Left hindlimb (tissue), 1 donor: ENCODE data around the gene MYCL.
A peak's percentile ranks its signal among the peaks of the same experiment; 100 is the strongest.
"Not testable (repeated sequence)": the region's sequence is repeated elsewhere in the genome, so short reads cannot be mapped to it uniquely, and the experiment has no call there.

Experiments
- DNase-seq: peaks from one replicate; pipeline ENCODE4 v3.0.0-alpha.2; 2018

MYCL gene

DNA sequence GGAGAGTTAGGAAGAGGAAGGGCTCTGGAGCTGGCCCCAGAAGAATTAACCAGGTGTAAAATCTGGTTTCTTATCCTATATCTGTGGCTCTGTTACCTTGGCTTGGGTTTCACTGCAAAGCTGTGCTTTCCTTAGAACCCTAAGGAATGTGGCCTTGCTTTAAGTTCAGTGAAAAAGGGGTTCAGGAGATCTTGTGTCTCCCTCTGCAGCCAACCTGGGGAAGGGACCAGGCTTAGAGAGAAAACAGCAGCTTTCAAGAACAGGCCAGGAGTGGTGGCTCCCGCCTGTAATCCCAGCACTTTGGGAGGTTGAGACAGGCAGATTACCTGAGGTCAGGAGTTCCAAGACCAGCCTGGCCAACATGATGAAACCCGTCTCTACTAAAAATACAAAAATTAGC lies 16.1 kb upstream of the MYCL start:
- DNase-seq, result no peak

DNA sequence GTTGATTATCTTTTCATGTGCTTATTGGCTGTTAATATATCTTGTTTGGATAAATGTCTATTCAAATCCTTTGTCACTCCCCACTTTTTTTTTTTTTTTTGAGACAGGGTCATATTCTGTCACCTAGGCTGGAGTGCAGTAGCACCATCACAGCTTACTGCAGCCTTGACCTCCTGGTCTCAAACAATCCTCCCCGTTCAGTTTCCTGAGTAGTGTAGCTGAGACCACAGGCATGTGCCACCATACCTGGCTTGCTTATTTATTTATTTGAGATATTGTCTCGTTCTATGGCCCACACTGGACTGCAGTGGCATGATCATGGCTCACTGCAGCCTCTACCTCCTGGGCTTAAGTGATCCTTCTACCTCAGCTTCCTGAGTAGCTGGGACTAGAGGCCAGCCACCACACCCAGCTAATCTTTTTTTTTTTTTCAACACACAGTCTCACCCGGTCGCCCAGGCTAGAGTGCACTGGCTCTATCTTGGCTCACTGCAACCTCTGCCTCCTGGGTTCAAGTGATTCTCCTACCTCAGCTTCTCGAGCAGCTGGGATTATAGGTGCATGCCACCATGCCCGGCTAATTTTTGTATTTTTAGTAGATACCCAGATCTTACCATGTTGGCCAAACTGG lies 13.9 kb upstream of the MYCL start:
- DNase-seq, result no peak

GRCh38 chr1:39913136-39913535 lies 11.4 kb upstream of the MYCL start:
- not testable (repeated sequence) for DNase-seq

DNA sequence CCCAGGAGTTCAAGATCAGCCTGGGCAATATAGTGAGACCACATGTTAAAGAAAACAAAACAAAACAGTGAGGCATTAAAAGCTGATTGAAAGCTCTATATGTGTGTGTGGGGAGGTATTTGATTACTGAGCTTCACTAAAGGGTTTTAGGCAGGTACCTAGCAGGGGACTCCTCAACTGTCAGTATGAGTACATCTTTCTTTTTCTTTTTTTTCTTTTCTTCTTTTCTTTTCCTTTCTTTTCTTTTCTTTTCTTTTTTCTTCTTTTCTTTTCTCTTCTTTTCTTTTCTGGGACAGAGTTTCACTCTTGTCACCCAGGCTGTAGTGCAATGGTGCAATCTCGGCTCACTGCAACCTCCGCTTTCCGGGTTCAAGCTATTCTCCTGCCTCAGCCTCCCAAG lies 8.5 kb upstream of the MYCL start:
- no peak for DNase-seq

DNA sequence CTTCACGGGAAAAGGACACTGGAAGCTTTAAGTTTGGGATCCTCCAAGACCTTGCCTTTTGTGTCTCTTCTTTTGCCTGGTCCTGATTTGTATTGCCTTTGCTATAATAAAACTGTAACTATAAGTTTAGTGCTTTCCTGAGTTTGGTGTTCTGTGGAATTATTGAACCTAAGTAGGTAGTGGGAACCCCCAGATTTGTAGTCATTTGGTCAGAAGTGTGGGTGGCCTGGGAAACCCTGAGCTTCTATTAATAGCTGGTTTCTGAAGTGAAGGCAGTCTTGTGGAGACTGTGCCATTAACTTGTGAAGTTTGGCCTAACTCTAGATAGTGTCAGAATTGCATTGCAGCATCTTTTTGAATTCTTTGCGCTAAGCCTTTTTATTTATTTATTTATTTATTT lies 6.8 kb upstream of the MYCL start:
- no peak for DNase-seq

DNA sequence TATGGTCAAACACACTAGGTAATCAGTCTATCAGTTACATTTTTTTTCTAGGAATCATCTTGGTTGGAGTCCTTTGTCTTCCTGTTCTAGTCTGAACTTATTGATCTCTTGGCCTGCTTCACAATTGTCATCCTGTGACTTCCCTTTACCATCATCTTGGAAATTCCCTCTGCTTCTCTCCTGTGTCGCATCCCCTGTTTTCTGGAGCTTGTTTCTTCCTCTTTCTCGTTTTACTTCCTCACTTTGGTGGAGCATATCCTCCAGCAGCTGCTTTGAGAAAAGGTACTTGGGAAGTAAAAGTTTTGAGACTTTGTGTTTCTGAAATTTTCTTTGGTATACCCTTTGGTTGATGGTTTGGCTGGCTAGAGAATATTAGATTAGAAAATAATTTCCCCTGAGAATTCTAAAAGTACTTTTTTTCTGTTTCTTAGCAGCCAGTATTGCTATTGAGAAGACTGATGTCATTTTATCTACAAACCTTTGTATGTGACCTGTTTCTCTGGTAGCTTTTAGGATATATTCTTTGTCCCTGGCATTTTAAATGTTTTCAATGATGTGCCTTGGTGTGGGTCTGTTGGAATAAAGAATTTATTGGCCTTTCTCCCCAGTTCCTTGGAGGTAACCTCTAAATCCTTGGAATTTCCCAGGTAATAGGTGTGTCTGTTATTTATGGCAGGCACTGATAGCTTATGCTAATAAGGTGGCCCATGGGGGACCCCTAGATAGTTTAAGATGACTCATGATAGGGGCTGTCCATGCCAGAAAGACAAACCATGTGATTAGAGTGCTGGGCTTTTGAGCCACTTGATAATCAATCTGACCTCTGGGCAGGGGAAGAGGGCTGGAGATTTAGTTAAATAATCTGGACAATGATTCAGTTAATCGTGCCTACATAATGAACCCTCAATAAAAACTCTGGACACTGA lies 6.1 kb upstream of the MYCL start:
- no peak for DNase-seq

DNA sequence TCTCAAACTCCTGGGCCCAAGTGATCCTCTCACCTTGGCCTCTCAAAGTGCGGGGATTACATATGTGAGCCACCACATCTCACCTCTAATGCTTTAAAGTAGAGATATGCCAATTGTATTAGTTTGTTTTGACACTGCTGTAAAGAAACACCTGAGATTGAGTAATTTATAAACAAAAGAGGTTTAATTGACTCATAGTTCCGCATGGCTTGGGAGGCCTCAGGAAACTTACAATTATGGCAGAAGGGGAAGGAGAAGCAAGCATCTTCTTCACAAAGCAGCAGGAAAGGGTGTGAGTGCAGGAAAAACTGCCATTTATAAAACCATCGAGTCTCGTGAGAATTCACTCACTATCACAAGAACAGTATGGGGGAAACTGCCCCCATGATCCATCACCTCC lies 3.5 kb upstream of the MYCL start:
- no peak for DNase-seq

- no peak for DNase-seq
Measured at GRCh38 chr1:39902460-39902807, 717 bp upstream of the MYCL start.

DNA sequence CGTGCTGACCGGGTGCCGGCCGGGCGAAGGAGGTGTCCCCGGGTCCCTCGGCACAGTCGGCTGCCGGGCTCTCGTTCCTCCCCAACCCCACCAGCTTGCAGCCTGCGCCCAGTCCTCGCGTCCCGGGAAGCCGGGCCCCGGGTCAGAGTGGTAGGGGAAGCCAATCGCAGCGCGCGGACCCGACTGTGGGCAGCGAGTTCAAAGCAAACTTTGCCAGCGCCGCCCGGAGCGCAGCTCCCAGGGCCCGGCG lies 328 bp downstream of the MYCL start:
- peak; percentile 49 for DNase-seq

DNA sequence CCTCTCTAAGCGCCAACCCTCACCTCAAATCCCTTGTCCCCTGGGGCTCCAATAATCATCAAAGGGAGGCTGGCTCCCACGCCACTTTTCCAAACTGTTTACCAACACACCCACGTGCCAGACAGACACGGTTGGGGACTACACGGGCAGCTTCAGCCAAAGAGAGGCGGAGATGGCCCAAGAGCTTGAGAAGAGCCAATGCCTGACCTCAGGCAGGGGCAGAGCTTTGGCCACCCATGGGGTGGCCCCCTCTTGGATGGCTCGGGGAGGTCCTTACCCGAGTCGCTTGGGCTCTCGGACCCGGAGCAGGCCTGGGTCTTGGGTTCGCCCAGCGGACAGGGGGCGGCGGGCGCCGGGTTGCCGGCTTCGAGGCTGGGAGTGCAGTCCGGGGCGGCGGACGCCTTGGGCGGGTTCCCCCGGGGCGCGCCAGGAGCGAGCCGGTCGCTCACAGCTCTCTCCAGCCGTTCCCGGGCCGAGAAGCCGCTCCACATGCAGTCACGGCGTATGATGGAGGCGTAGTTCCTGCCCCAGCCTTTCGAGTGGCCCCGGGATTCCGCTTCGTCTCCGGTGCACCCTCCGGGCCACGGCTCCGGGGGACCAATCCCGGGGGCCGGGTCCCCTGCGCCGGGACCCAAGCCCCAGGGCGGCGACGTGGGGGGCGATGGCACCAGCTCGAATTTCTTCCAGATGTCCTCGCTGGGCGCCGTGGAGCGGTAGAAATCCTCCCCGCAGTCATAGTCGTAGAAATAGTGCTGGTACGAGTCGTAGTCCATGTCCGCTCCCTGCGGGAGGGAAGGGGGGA lies 854 bp downstream of the MYCL start:
- no peak for DNase-seq

DNA sequence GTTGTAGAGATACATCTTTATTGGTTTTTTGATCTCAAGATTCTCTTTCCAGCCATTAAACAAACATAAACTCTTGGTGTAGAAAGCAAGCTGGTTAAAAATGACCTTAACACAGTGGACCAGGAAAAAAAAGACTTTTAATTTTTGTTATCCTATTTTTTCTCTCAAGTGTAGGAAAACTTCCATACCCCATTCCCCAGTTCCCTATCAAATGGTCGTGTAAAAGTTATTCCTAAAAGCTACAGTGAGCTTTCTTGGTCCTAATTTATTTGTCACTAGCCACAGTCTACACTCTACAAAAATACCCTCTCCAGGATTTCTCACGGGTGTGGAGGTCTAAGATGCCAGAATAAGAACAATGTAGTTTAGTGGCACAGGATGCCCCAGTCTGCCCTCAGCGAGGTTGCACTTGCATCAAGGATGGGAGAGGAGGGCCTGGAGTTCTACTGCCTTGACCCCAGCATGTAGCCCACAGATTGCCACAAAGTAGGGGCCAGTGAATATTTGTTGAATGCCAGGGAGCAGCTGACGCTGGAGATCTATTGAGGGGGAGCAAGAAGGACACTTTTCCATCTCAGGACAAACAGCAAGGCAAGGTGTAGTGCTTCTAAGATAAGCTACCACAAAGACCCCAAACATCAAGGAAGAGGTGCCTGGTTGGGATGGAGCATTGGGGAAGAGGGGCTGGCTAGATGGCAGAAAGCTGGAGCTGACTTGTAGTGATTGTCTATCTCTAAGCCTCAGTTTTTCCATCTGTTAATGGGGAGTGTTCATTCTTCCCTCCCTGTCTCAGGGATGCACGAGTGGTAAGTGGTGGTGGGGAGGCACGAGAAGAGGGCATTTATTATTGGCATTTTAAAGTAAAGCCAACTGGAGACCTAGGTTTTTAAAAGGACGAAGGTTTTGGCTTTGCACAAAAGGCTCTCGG lies 1.8 kb downstream of the MYCL start:
- no peak for DNase-seq

DNA sequence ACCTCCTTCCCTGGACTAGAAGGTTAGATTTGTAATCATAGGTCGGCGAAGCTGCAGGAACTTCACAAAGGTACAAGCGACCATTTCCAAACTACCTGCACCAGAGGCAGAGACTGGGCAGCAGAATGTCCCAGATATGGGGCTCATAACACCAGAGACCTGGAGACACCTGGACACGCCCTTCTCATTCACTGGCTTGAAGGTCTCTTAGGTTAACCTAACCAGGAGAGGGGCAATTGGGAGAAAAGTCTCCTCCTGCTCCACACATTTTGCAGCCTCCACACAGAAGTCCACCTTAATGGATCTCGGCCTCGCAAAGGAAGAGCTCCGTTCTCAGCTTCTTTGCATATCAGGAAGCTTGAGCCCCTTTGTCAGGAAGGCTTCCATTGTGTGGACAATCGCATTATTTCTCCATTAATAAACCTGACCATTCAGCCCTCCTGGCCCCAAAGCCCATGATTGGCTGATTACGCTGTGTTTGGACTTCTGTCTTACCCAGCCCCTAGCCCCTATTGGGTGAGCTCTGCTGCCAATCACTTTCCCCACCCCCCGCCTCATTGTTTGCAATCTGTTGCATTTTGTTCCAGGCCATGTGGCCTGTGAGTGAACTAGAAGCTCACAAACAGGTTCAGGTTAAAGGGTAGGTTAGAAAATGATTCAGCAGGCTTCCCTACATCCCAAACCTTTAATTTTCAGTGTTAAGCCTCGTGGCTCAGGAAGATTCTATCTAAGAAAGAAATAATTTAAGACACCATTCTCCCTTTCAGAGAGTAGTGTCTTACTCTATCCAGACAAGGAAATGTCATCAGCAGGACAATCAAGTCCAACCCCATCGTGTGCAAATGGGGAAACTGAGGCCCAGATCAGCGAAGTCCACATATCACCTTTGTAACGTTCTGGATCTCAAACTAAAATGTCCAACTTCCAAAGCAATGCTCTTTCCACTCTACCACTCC lies 2.8 kb downstream of the MYCL start:
- DNase-seq, result peak; percentile 65

- no peak for DNase-seq
Measured at GRCh38 chr1:39898191-39898590, 3.5 kb downstream of the MYCL start.

GRCh38 chr1:39896909-39897685 lies 4.6 kb downstream of the MYCL start:
- peak; percentile 63 for DNase-seq

GRCh38 chr1:39895731-39896480 lies 5.8 kb downstream of the MYCL start:
- no peak for DNase-seq

GRCh38 chr1:39894884-39895495 lies 6.7 kb downstream of the MYCL start:
- DNase-seq, result no peak

GRCh38 chr1:39892601-39893595 lies 8.8 kb downstream of the MYCL start:
- no peak for DNase-seq

DNA sequence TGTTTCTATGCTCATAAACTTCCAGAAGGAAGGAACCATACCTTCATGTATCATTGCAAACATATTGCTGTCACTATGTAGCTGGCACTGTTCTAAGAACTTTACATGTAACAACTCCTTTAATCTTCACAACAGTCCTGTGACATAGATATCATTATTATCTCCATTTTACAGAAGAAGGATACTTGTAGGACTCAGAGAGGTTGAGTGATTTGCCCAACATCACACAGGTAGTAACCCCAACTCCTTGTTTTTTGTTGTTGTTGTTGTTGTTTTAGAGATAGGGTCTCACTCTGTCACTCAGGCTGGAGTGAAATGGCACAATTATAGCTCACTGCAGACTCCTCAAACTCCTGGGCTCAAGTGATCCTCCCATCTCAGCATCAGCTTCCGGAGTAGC lies 10.8 kb downstream of the MYCL start:
- no peak for DNase-seq
